Natural killer cell (primary cell): ENCODE measurements around the gene OGDHL. TPM values are rescaled to one million over a fixed set of nuclear protein-coding genes. Genes with fewer than 3 reads are reported as not detected.

Experiments
- ATAC-seq, 3 donors: fragments of 150-1000 bp in 2 of 3; fragments of 200-7000 bp in 1 of 3; cut with Tn5 transposase; 1 replicate in 1 of 3; 2 replicates in 2 of 3; pipeline ENCODE4 v1.10.0; 2021; ENCODE audit warnings: mild to moderate bottlenecking in 2 of 3, moderate library complexity in 2 of 3
- DNase-seq, 2 donors: peaks; one replicate each; pipeline versions ENCODE4 v3.0.0 to v3.0.0-alpha.2; 2013 to 2021; ENCODE audit warnings: mixed read lengths in 1 of 2
- H3K27ac ChIP-seq: one replicate; pipeline ENCODE4 v1.5.1; 2013; ENCODE audit warnings: mild to moderate bottlenecking, low read length
- H3K27me3 ChIP-seq: one replicate; pipeline ENCODE4 v1.6.1; 2013; ENCODE audit warnings: low read length; ENCODE audit not compliant: control insufficient read depth, insufficient read depth
- H3K36me3 ChIP-seq: one replicate; pipeline ENCODE4 v1.6.1; 2013; ENCODE audit warnings: low read length; ENCODE audit not compliant: control insufficient read depth, insufficient read depth
- H3K4me1 ChIP-seq: one replicate; pipeline ENCODE4 v1.6.1; 2013; ENCODE audit warnings: low read length; ENCODE audit not compliant: control insufficient read depth, insufficient read depth
- H3K4me3 ChIP-seq: one replicate; pipeline ENCODE4 v1.5.1; 2013; ENCODE audit warnings: low read length
- H3K9me3 ChIP-seq: one replicate; pipeline ENCODE4 v1.6.1; 2013; ENCODE audit warnings: low read length; ENCODE audit not compliant: control insufficient read depth, insufficient read depth
- H3K27ac Mint-ChIP-seq, 2 donors: one replicate each; pipeline ENCODE4 v1.8.0; 2022; ENCODE audit warnings: mild to moderate bottlenecking in 2 of 2, mixed read lengths in 2 of 2, moderate library complexity in 1 of 2
- H3K27me3 Mint-ChIP-seq, 2 donors: one replicate each; pipeline ENCODE4 v1.8.0; 2022; ENCODE audit warnings: low read depth in 2 of 2, mixed read lengths in 2 of 2
- H3K36me3 Mint-ChIP-seq: one replicate; pipeline ENCODE4 v1.8.0; 2022; ENCODE audit warnings: mixed read lengths
- H3K4me1 Mint-ChIP-seq, 2 donors: one replicate each; pipeline ENCODE4 v1.8.0; 2022; ENCODE audit warnings: mixed read lengths in 2 of 2
- H3K4me3 Mint-ChIP-seq: one replicate; pipeline ENCODE4 v1.8.0; 2022; ENCODE audit warnings: mild to moderate bottlenecking, moderate library complexity, mixed read lengths
- H3K9me3 Mint-ChIP-seq, 2 donors: one replicate each; pipeline ENCODE4 v1.8.0; 2022; ENCODE audit warnings: mixed read lengths in 2 of 2
- CTCF ChIP-seq: fragments of 200-600 bp; IDR thresholded peaks from one replicate; pipeline ENCODE4 v1.8.0; 2022; ENCODE audit warnings: antibody characterized with exemption
- WGBS: methylation state at CpG from one replicate; pipeline ENCODE4 v1.1.7; 2013; ENCODE audit warnings: missing lambda C conversion rate; ENCODE audit not compliant: insufficient coverage; 5-methylcytosine and 5-hydroxymethylcytosine counted together
- intact Hi-C: fragments of 100-400 bp; cut with micrococcal nuclease; formaldehyde crosslinking; loops from one replicate; pipeline ENCODE4 v1.14.2; 2022
- total RNA-seq, 4 donors: library from RNA; stranded (reverse); fragments of 120-200 nt in 1 of 4; gene quantifications; one replicate each; pipeline versions ENCODE4 v1.2.3 to v1.2.4, GENCODE V29; 2013 to 2022

OGDHL gene
- total RNA-seq, 3 donors from 2014 or later (not counting 1 experiment from before 2014, with no cell fraction given), result not detected

- intact Hi-C loops, result no loop called here
- H3K4me1 ChIP-seq, result no peaks in the 10 kb centered on the region
- no peak overlapping the region for H3K4me3 ChIP-seq
- no peak overlapping the region for H3K4me3 Mint-ChIP-seq
- no peaks in the 10 kb centered on the region for H3K27me3 ChIP-seq
- no peak for ATAC-seq
- no peaks in the 10 kb centered on the region for H3K27me3 Mint-ChIP-seq
- peaks cover 2 to 6% of the 10 kb centered on the region in 2 donors for H3K9me3 Mint-ChIP-seq
- TF ChIP-seq CTCF, result no peak
- no peaks in the 10 kb centered on the region for H3K36me3 Mint-ChIP-seq
- H3K36me3 ChIP-seq, result no peaks in the 10 kb centered on the region
- no peak overlapping the region for H3K27ac Mint-ChIP-seq
- no peak for DNase-seq
- H3K9me3 ChIP-seq, result no peaks in the 10 kb centered on the region
- H3K27ac ChIP-seq, result no peak overlapping the region
- H3K4me1 Mint-ChIP-seq, result no peaks in the 10 kb centered on the region
- WGBS, result 92% methylated on average over 20 of the region's 20 CpGs
These were observed 15.4 kb downstream of the OGDHL start for GRCh38 chr10:49746626-49747302.

GRCh38 chr10:49745756-49746155 is 16.4 kb downstream of the OGDHL start:
- no peaks in the 10 kb centered on the region for H3K4me1 Mint-ChIP-seq
- ATAC-seq (no peak), DNase-seq (no peak)
- no peak overlapping the region for H3K27ac ChIP-seq
- H3K36me3 Mint-ChIP-seq, result no peaks in the 10 kb centered on the region
- no peak overlapping the region for H3K4me3 ChIP-seq
- no peak overlapping the region for H3K27ac Mint-ChIP-seq
- no peaks in the 10 kb centered on the region for H3K9me3 ChIP-seq
- H3K4me3 Mint-ChIP-seq, result no peak overlapping the region
- H3K27me3 Mint-ChIP-seq, result no peaks in the 10 kb centered on the region
- no peaks in the 10 kb centered on the region for H3K27me3 ChIP-seq
- intact Hi-C loops, result no loop called here
- no peaks in the 10 kb centered on the region for H3K36me3 ChIP-seq
- WGBS, result 93% methylated on average over 12 of the region's 12 CpGs
- no peaks in the 10 kb centered on the region for H3K4me1 ChIP-seq
- TF ChIP-seq CTCF, result no peak
- peaks cover 3 to 8% of the 10 kb centered on the region in 2 donors for H3K9me3 Mint-ChIP-seq

- no peaks in the 10 kb centered on the region for H3K36me3 ChIP-seq
- no peaks in the 10 kb centered on the region for H3K4me1 ChIP-seq
- H3K27ac ChIP-seq, result no peak overlapping the region
- 86% methylated on average over 13 of the region's 13 CpGs for WGBS
- no peak for TF ChIP-seq CTCF
- H3K27ac Mint-ChIP-seq, result no peak overlapping the region
- H3K9me3 Mint-ChIP-seq, result peaks cover 3 to 8% of the 10 kb centered on the region in 2 donors
- H3K36me3 Mint-ChIP-seq, result no peaks in the 10 kb centered on the region
- H3K9me3 ChIP-seq, result no peaks in the 10 kb centered on the region
- intact Hi-C loops, result no loop called here
- H3K4me3 ChIP-seq, result no peak overlapping the region
- no peaks in the 10 kb centered on the region for H3K27me3 ChIP-seq
- H3K27me3 Mint-ChIP-seq, result no peaks in the 10 kb centered on the region
- DNase-seq (no peak), ATAC-seq (no peak)
- no peak overlapping the region for H3K4me3 Mint-ChIP-seq
- H3K4me1 Mint-ChIP-seq, result no peaks in the 10 kb centered on the region
These were observed 17.1 kb downstream of the OGDHL start for GRCh38 chr10:49744924-49745605.
